Astrocyte of the cerebellum (primary cell): ENCODE results near the gene CLSTN1.

Experiments
- DNase-seq: peaks from one replicate; pipeline ENCODE4 v3.0.0-alpha.2; 2011; ENCODE audit warnings: low read depth
- H3K4me3 ChIP-seq: 2 replicates; pipeline ENCODE4 v1.5.1; 2011; ENCODE audit warnings: mild to moderate bottlenecking, low read depth, low read length, moderate library complexity
- in situ Hi-C: cut with HindIII; loops from 2 replicates; pipeline ENCODE4 v1.10.0; 2017; ENCODE audit warnings: low sequenced_read_pairs
- TF ChIP-seq, protein P1 (sequence below): IDR thresholded peaks from 2 replicates; pipeline ENCODE4 v1.5.1; 2012; ENCODE audit warnings: low read length, low read depth, moderate library complexity, mild to moderate bottlenecking; ENCODE audit errors: missing control alignments

Gene CLSTN1

DNA sequence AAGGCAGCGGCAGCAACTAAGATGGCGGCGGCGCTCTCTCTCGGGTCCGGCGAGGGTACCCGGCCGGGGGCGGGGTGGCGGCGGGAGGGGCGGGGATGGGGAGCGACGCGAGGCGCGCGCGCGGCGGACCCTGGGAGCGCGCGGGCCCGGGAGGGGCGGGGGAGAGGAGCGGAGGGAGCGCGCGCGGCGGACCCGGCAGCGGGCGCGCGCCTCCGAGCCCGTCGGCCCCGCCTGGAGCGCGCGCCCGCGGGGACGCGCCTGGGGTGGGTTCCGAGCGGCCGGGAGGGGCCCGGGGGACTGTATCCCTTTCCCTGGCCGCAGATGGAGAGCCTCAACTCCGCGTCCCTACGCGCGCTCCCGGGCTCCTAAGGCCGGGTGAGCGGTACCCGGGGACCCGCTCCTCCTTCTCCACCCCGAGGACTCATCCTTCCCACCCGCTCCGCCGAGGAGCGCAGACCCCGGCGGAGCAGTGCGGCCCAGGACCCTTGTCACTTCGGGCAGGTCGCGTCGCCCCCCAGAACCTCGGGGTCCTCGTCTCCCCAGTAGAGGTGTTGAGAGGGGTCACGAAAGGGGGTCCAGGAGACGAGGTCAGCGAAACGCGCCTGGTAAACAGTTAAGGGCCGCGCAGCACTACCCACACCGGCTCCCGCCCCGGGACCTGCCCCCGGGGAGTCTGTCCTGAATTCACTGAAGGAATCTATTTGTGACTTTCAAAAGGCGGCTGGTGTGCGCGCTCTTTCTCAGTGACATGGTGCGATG is at the start of gene CLSTN1:
CLSTN1 (minus strand) TSS at position 23 of the 759 bp plus-strand sequence. CDS start 232 bp downstream, outside the sequence.
- TF ChIP-seq, protein P1, sequence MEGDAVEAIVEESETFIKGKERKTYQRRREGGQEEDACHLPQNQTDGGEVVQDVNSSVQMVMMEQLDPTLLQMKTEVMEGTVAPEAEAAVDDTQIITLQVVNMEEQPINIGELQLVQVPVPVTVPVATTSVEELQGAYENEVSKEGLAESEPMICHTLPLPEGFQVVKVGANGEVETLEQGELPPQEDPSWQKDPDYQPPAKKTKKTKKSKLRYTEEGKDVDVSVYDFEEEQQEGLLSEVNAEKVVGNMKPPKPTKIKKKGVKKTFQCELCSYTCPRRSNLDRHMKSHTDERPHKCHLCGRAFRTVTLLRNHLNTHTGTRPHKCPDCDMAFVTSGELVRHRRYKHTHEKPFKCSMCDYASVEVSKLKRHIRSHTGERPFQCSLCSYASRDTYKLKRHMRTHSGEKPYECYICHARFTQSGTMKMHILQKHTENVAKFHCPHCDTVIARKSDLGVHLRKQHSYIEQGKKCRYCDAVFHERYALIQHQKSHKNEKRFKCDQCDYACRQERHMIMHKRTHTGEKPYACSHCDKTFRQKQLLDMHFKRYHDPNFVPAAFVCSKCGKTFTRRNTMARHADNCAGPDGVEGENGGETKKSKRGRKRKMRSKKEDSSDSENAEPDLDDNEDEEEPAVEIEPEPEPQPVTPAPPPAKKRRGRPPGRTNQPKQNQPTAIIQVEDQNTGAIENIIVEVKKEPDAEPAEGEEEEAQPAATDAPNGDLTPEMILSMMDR = no peak
- DNase-seq = peak; percentile 47
- peak within 1 kb of the TSS; percentile 92 for H3K4me3 ChIP-seq
- in situ Hi-C loops = loop anchor here (25.0 kb wide), 1 partner anchor 187 kb away; no protein-coding TSS in a partner anchor

DNA sequence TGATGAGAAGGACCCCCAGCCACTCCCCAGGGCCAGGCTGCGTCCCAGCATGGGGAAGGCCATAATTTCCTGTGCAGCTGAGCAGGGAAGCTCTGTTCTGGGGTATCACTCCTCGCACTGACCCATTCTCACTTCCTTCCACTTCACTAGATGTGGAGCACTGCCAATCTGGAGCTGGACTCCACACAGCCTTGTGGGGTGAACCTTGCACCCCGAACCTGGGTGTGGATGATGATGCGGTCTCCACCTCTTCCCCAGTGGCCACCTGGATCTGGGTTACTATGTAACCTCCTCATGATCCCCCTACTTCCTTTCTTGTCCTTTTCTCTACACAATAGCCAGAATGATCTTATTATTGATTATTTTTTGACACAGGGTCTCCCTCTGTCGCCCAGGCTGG is 49.6 kb upstream of the CLSTN1 start:
- H3K4me3 ChIP-seq = no peak overlapping the region
- in situ Hi-C loops = no loop called here
- DNase-seq = no peak
- TF ChIP-seq, protein P1 = no peak

DNA sequence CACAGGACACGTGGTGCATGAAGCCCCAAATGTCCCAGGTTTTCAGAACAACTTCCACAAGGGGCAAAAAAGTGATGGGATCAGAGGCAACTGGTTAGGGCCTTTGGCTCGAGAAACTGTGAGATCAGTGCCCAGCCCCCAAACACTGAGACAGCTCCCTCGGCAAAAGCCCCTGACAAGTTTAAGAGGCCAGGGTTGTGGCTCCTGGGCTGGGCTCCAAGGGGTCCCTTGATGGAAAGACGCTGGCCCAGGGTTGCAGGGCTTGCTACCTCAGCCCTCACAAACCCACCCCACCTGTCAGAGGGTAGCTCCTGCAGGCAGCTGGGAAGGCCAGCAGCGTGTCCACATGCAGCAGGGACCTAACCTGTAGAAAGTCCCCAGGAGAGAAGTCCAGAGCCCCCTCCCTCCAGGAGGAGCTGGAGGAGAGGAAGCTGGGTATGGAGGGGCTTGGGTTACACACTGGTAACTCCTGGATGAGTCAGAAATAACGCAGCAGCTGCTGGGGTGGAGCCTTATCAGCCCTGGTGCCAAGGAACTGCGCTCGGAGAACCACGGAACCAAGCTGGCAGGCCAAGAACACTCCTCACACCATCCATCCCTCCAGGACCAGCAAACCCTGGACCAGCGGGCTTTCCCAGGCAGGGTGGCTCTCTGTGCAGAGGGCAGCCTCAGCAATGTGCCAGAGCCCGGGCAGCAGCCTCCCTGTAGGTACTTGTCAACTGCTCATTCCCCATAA is 48.8 kb upstream of the CLSTN1 start:
- no peak for DNase-seq
- no peak overlapping the region for H3K4me3 ChIP-seq
- TF ChIP-seq, protein P1 = no peak
- in situ Hi-C loops = no loop called here

DNA sequence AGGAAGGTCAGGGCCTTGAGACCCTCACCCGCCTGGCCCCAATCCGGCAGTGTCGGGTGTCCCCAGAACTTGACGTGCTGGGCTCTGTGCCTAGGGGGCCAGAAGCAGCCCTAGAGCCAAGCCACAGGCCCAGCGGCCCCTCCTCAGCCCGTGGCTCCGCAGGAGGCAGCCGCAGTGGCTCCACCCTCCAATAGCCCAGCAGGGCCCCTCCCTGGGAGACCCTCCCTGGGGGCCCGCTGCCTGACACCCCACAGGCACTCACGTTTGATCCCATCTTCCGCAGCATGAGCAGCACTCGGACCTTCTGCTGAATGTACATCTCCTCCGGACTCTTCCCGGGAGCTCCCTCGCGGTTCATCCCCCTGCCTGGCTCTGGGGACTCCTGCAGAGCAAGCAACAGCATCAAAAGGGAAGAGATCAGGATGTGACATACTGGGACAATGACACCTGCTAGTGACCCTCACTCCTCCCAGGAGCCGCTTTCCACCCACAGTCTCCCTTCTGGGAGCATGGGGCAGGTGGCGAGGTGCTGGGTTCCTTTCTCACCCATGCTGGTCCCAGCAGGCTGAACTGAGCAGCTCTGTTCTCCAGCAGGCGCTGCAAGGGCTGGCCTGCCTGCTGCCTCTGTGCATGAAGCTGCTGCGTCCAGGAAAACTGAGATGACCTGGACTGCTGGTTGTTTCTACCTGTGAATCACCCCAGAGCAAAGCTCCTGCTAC is 48.1 kb upstream of the CLSTN1 start:
- in situ Hi-C loops = no loop called here
- no peak for DNase-seq
- no peak overlapping the region for H3K4me3 ChIP-seq
- TF ChIP-seq, protein P1 = no peak

DNA sequence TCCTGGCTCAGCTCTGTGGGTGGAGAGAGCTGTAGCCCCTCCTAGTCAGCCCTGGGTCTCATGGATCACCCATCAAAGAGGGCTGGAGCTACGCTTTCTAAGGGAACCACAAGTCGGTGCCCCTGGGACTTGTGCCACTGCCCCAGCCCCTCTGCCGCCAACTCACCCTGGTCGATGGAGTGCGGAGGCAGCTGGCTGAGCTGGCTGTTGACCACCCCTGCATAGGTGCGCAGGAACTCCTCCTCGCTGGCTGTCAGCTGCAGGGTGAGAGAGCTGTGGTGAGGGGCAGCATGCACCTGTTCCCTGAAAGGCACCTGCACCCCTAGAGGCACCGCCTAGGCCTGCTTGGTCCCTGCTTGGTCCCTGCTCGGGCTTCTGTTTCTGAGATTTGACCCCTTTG is 47.3 kb upstream of the CLSTN1 start:
- no peak for DNase-seq
- in situ Hi-C loops = no loop called here
- H3K4me3 ChIP-seq = no peak overlapping the region
- TF ChIP-seq, protein P1 = no peak

DNA sequence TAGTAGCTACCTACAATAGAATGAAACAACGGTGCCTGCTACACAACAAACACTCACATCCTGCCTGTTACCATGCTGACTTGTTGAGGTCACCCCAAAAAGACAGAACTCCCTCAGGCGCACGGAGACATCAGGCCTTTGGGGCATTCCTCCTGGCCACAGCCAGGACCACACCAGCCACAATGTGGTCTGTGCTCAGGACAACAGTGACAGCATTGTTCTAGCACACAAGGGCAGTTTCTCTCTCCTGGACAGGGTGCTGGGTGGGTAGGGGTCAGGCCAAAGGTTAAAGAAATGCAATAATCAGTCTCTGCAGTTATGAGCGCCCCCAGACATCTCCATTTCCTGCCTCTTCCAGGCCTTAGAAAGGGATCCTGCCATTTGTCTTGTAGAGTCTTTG is 46.8 kb upstream of the CLSTN1 start:
- TF ChIP-seq, protein P1 = no peak
- in situ Hi-C loops = no loop called here
- no peak overlapping the region for H3K4me3 ChIP-seq
- DNase-seq = no peak
